H9 (cell line): Measurements from ENCODE around the gene CALML4. TPM values are rescaled to one million over a fixed set of nuclear protein-coding genes. Genes with fewer than 3 reads are reported as not detected.
A peak's percentile ranks its signal among the peaks of the same experiment; 100 is the strongest.

ENCODE experiments used
- DNase-seq: peaks from one replicate; pipeline ENCODE4 v3.0.0-alpha.2; 2017
- H2AFZ ChIP-seq: one replicate; pipeline ENCODE4 v1.6.1; 2013; ENCODE audit warnings: mild to moderate bottlenecking, low read length, control low read depth, moderate library complexity
- H2AK5ac ChIP-seq: 2 replicates; pipeline ENCODE4 v1.6.1; 2013; ENCODE audit warnings: low read length, control low read depth, mixed read lengths; ENCODE audit not compliant: insufficient read length
- H2BK120ac ChIP-seq: one replicate; pipeline ENCODE4 v1.6.1; 2013; ENCODE audit warnings: low read depth, mild to moderate bottlenecking, low read length, control low read depth, inconsistent platforms; ENCODE audit not compliant: poor library complexity, severe bottlenecking
- H2BK12ac ChIP-seq: 2 replicates; pipeline ENCODE4 v1.6.1; 2013; ENCODE audit warnings: low read length, control low read depth, mixed read lengths, low read depth; ENCODE audit not compliant: insufficient read length
- H2BK15ac ChIP-seq: 2 replicates; pipeline ENCODE4 v1.6.1; 2013; ENCODE audit warnings: low read depth, low read length, control low read depth
- H2BK20ac ChIP-seq: one replicate; pipeline ENCODE4 v1.6.1; 2013; ENCODE audit warnings: low read depth, mild to moderate bottlenecking, low read length, control low read depth, inconsistent platforms; ENCODE audit not compliant: poor library complexity, severe bottlenecking
- H2BK5ac ChIP-seq: 2 replicates; pipeline ENCODE4 v1.6.1; 2013; ENCODE audit warnings: low read length, control low read depth, mixed read lengths; ENCODE audit not compliant: insufficient read length
- H3K14ac ChIP-seq: 2 replicates; pipeline ENCODE4 v1.6.1; 2013; ENCODE audit warnings: low read length, control low read depth; ENCODE audit not compliant: insufficient read depth
- H3K18ac ChIP-seq: 2 replicates; pipeline ENCODE4 v1.6.1; 2013; ENCODE audit warnings: low read depth, mild to moderate bottlenecking, mixed read lengths, low read length, control low read depth; ENCODE audit not compliant: insufficient read length
- H3K23ac ChIP-seq: 2 replicates; pipeline ENCODE4 v1.6.1; 2013; ENCODE audit warnings: low read length, control low read depth, mixed read lengths, low read depth; ENCODE audit not compliant: insufficient read length
- H3K23me2 ChIP-seq: 2 replicates; pipeline ENCODE4 v1.6.1; 2013; ENCODE audit warnings: low read depth, mild to moderate bottlenecking, mixed read lengths, low read length, control low read depth; ENCODE audit not compliant: insufficient read length, poor library complexity, severe bottlenecking
- H3K27ac ChIP-seq: 2 replicates; pipeline ENCODE4 v1.5.1; 2013; ENCODE audit warnings: low read length, control low read depth, mixed read lengths, low read depth; ENCODE audit not compliant: insufficient read length
- H3K27me3 ChIP-seq: 2 replicates; pipeline ENCODE4 v1.6.1; 2013; ENCODE audit warnings: low read length, control low read depth, inconsistent platforms; ENCODE audit not compliant: insufficient read depth
- H3K4ac ChIP-seq: 2 replicates; pipeline ENCODE4 v1.6.1; 2013; ENCODE audit warnings: low read depth, mild to moderate bottlenecking, control low read depth, inconsistent platforms, low read length, moderate library complexity
- H3K4me1 ChIP-seq: 2 replicates; pipeline ENCODE4 v1.6.1; 2013; ENCODE audit warnings: low read length, control low read depth, inconsistent platforms; ENCODE audit not compliant: insufficient read depth
- H3K4me2 ChIP-seq: 2 replicates; pipeline ENCODE4 v1.6.1; 2013; ENCODE audit warnings: low read length, control low read depth, mixed read lengths; ENCODE audit not compliant: insufficient read length, insufficient read depth
- H3K56ac ChIP-seq: 2 replicates; pipeline ENCODE4 v1.6.1; 2013; ENCODE audit warnings: low read depth, mild to moderate bottlenecking, mixed read lengths, low read length, control low read depth; ENCODE audit not compliant: insufficient read length
- H3K79me1 ChIP-seq: 2 replicates; pipeline ENCODE4 v1.6.1; 2013; ENCODE audit warnings: low read depth, mild to moderate bottlenecking, moderate library complexity, low read length, control low read depth, inconsistent platforms; ENCODE audit not compliant: insufficient read depth, poor library complexity, severe bottlenecking
- H3K79me2 ChIP-seq: 2 replicates; pipeline ENCODE4 v1.6.1; 2013; ENCODE audit warnings: low read length, control low read depth, inconsistent platforms; ENCODE audit not compliant: insufficient read depth
- H3K9ac ChIP-seq: 2 replicates; pipeline ENCODE4 v1.6.1; 2013; ENCODE audit warnings: low read length, control low read depth, mixed read lengths; ENCODE audit not compliant: insufficient read length; ENCODE audit errors: extremely low read depth
- H3K9me3 ChIP-seq: one replicate; pipeline ENCODE4 v1.6.1; 2013; ENCODE audit warnings: low read depth, low read length, inconsistent platforms; ENCODE audit not compliant: control insufficient read depth
- H3T11ph ChIP-seq: one replicate; pipeline ENCODE4 v1.6.1; 2013; ENCODE audit warnings: mild to moderate bottlenecking, low read length, control low read depth, inconsistent platforms
- H4K20me1 ChIP-seq: one replicate; pipeline ENCODE4 v1.6.1; 2013; ENCODE audit not compliant: control insufficient read depth, insufficient read length, insufficient read depth
- H4K5ac ChIP-seq: 2 replicates; pipeline ENCODE4 v1.6.1; 2013; ENCODE audit warnings: low read depth, mild to moderate bottlenecking, mixed read lengths, low read length, control low read depth; ENCODE audit not compliant: insufficient read length
- H4K8ac ChIP-seq: replicated peaks from 2 replicates; pipeline ENCODE4 v1.6.1; 2013; ENCODE audit warnings: low read length, control low read depth, mixed read lengths, low read depth; ENCODE audit not compliant: insufficient read length
- H4K91ac ChIP-seq: 2 replicates; pipeline ENCODE4 v1.6.1; 2013; ENCODE audit warnings: low read depth, mild to moderate bottlenecking, moderate library complexity, mixed read lengths, low read length, control low read depth; ENCODE audit not compliant: insufficient read length
- H3K27ac Mint-ChIP-seq, 3 experiments: 2 replicates in 2 of 3; 3 replicates in 1 of 3; pipeline ENCODE4 v1.8.0; 2020 to 2021; ENCODE audit warnings: mixed read lengths in 3 of 3, mild to moderate bottlenecking in 1 of 3, moderate library complexity in 1 of 3
- H3K27me3 Mint-ChIP-seq: 2 replicates; pipeline ENCODE4 v1.8.0; 2021; ENCODE audit warnings: low read depth, mild to moderate bottlenecking, moderate library complexity, mixed read lengths
- H3K36me3 Mint-ChIP-seq, 3 experiments: 2 replicates in 2 of 3; 3 replicates in 1 of 3; pipeline ENCODE4 v1.8.0; 2020 to 2021; ENCODE audit warnings: low read depth in 3 of 3, mixed read lengths in 3 of 3; ENCODE audit not compliant: insufficient read depth in 1 of 3
- H3K4me1 Mint-ChIP-seq, 2 experiments: 2 replicates each; pipeline ENCODE4 v1.8.0; 2020; ENCODE audit warnings: mixed read lengths in 2 of 2
- H3K4me3 Mint-ChIP-seq, 2 experiments: 2 replicates in 1 of 2; 3 replicates in 1 of 2; pipeline ENCODE4 v1.8.0; 2020 to 2021; ENCODE audit warnings: mild to moderate bottlenecking in 2 of 2, mixed read lengths in 2 of 2, moderate library complexity in 1 of 2
- H3K9me3 Mint-ChIP-seq, 2 experiments: 2 replicates in 1 of 2; 3 replicates in 1 of 2; pipeline ENCODE4 v1.8.0; 2020; ENCODE audit warnings: mild to moderate bottlenecking in 2 of 2, mixed read lengths in 2 of 2, moderate library complexity in 1 of 2
- WGBS: extraction: QIAGEN DNeasy Blood & Tissue Kit; methylation state at CpG from one replicate; pipeline ENCODE4 v1.1.7; 2013; ENCODE audit warnings: missing lambda C conversion rate, low lambda C conversion rate, mixed read lengths; ENCODE audit not compliant: insufficient read length; ENCODE audit errors: extremely low coverage; 5-methylcytosine and 5-hydroxymethylcytosine counted together
- total RNA-seq: library from RNA; stranded (reverse); gene quantifications from 2 replicates; pipeline ENCODE4 v1.2.1, GENCODE V29; 2021
- TF ChIP-seq, protein P1 (sequence below): fragments of 200-600 bp; sonication (generic); conservative IDR thresholded peaks from 3 replicates; pipeline ENCODE4 v1.8.0; 2021; ENCODE audit warnings: antibody characterized with exemption, mild to moderate bottlenecking

Gene CALML4
- total RNA-seq, 1 experiment from 2014 or later: 11.8 TPM

DNA sequence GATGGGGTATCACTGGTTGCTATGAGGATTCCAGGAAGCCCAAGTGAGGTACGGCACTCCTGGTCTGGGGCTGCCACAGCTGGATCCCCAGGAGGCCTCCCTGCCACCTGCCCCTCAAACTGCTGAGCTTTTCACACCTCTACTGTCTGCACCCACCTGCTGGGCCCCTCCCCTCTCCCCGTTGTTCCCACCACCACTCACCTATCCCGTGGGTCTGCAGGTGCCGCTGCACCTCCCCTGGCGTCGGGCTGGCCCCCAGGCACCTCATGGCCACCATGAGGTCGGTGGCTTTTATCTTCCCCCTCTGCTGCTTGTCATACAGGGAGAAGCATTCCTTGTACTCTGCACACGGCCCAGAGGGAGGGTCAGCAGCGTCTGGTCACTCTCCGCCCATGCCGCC is 5.8 kb downstream of the CALML4 start:
- no peak overlapping the region for H4K8ac ChIP-seq
- H3T11ph ChIP-seq: no peak overlapping the region
- Mint-ChIP-seq H3K4me1 (peaks cover 23 to 35% of the 10 kb centered on the region in 2 experiments), H3K27ac (peak overlapping the region in 1 of 3 experiments; percentile 28; a peak in 1 of 7 replicates), H3K9me3 (no peaks in the 10 kb centered on the region), H3K4me3 (no peak overlapping the region), H3K36me3 (peaks cover 0 to 17% (median 2%) of the 10 kb centered on the region in 3 experiments; a peak in 5 of 7 replicates), H3K27me3 (no peaks in the 10 kb centered on the region; the same call in none of the 2 replicates)
- no peak for DNase-seq
- no peaks in the 10 kb centered on the region for H3K79me1 ChIP-seq
- H4K5ac ChIP-seq: no peak overlapping the region
- no peak overlapping the region for H3K27ac ChIP-seq
- H3K27me3 ChIP-seq: no peaks in the 10 kb centered on the region
- no peak overlapping the region for H2AK5ac ChIP-seq
- H3K4ac ChIP-seq: no peak overlapping the region
- no peak overlapping the region for H3K56ac ChIP-seq
- H2BK5ac ChIP-seq: no peak overlapping the region
- H3K23me2 ChIP-seq: no peaks in the 10 kb centered on the region
- no peaks in the 10 kb centered on the region for H3K79me2 ChIP-seq
- no peaks in the 10 kb centered on the region for H4K20me1 ChIP-seq
- no peak overlapping the region for H2AFZ ChIP-seq
- H2BK15ac ChIP-seq: no peak overlapping the region
- no peak overlapping the region for H2BK20ac ChIP-seq
- no peak overlapping the region for H3K18ac ChIP-seq
- no peak overlapping the region for H3K9ac ChIP-seq
- no peak overlapping the region for H3K14ac ChIP-seq
- TF ChIP-seq, protein P1, sequence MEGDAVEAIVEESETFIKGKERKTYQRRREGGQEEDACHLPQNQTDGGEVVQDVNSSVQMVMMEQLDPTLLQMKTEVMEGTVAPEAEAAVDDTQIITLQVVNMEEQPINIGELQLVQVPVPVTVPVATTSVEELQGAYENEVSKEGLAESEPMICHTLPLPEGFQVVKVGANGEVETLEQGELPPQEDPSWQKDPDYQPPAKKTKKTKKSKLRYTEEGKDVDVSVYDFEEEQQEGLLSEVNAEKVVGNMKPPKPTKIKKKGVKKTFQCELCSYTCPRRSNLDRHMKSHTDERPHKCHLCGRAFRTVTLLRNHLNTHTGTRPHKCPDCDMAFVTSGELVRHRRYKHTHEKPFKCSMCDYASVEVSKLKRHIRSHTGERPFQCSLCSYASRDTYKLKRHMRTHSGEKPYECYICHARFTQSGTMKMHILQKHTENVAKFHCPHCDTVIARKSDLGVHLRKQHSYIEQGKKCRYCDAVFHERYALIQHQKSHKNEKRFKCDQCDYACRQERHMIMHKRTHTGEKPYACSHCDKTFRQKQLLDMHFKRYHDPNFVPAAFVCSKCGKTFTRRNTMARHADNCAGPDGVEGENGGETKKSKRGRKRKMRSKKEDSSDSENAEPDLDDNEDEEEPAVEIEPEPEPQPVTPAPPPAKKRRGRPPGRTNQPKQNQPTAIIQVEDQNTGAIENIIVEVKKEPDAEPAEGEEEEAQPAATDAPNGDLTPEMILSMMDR: no peak
- H3K9me3 ChIP-seq: no peaks in the 10 kb centered on the region
- H3K23ac ChIP-seq: no peak overlapping the region
- H3K4me1 ChIP-seq: no peaks in the 10 kb centered on the region; the same call in 1 of the 2 replicates
- no peak overlapping the region for H2BK12ac ChIP-seq
- no peak overlapping the region for H3K4me2 ChIP-seq
- no peak overlapping the region for H2BK120ac ChIP-seq
- no CpG with 5 or more reads among the region's 11 CpGs for WGBS
- H4K91ac ChIP-seq: no peak overlapping the region
